GM19468 (cell line): Measurements from ENCODE around the gene EIF2S2.

Experiments used
- ATAC-seq: cut with Tn5 transposase; IDR thresholded peaks from one replicate; pipeline ENCODE4 v1.9.1; 2021; ENCODE audit warnings: mild to moderate bottlenecking, moderate library complexity, moderate number of reproducible peaks; ENCODE audit not compliant: unreplicated experiment; ENCODE audit errors: extremely low read depth

The EIF2S2 gene

GRCh38 chr20:34123309-34123708, 11.3 kb upstream of the EIF2S2 start:
- ATAC-seq = no peak

DNA sequence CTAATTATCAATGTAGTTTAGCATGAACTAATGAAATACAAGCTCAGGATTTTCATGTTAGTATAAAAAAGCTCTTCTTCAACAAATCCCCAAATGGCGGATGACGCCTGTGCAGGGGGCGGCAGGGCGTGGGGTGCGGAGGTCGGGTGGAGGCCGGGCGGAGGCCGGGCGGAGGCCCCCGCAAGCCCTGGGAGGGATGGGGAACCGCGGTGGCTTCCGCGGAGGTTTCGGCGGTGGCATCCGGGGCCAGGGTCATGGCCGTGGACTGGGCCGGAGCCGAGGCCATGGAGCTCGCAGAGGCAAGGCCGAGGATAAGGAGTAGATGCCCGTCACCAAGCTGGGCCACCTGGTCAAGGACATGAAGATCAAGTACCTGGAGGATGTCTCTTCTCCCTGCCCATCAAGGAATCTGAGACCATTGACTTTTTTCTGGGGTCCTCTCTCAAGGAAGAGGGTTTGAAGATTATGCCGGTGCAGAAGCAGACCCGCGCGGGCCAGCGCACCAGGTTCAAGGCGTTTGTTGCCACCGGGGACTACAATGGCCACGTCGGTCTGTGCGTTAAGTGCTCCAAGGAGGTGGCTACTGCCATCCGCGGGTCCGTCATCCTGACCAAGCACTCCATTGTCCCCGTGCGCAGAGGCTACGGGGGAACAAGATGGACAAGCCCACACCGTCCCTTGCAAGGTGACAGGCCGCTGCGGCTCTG, 10.4 kb upstream of the EIF2S2 start:
- ATAC-seq = no peak

DNA sequence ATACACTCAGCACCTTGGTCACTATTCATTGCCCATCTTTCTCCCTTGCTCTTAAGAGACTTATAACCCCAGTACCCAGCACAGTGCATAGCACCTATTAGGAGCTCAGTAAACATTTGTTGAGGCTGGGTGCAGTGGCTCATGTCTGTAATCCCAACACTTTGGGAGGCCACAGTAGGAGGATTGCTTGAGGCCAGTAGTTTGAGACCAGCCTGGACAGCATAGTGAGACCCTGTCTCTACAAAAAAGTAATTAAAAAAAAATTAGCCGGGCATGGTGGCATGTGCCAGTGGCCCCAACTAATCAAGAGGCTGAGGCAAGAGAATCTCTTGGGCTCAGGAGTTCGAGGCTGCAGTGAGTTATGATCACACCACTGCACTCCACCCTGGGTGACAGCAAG, 8.2 kb upstream of the EIF2S2 start:
- ATAC-seq = no peak

GRCh38 chr20:34115232-34115631, 3.2 kb upstream of the EIF2S2 start:
- ATAC-seq = no peak

GRCh38 chr20:34114809-34115208, 2.8 kb upstream of the EIF2S2 start:
- no peak for ATAC-seq

DNA sequence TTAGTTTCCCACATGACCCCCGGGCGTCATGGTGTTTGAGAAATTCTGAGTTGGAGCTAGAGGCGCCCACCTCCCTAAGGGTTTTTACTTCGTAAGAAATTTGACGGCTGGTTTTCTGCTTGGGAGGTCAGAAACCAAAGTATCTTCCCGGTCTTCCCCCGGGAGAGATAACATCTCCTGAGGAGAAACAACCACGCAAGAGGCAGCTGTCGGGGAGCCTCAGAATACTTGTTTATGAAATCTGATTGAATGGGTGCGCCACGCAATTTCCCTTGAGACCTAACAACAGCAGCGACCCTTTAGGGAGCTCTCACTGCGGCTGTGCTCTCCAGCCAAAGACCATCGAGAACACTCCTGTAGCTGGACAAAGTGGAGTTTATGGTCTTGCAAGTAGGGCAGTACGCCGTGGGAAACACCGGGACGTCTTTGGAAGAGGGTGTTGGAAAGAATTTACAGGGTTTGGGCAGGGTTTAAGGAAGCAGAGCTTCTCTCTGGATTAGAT, 608 bp upstream of the EIF2S2 start:
- ATAC-seq = no peak

DNA sequence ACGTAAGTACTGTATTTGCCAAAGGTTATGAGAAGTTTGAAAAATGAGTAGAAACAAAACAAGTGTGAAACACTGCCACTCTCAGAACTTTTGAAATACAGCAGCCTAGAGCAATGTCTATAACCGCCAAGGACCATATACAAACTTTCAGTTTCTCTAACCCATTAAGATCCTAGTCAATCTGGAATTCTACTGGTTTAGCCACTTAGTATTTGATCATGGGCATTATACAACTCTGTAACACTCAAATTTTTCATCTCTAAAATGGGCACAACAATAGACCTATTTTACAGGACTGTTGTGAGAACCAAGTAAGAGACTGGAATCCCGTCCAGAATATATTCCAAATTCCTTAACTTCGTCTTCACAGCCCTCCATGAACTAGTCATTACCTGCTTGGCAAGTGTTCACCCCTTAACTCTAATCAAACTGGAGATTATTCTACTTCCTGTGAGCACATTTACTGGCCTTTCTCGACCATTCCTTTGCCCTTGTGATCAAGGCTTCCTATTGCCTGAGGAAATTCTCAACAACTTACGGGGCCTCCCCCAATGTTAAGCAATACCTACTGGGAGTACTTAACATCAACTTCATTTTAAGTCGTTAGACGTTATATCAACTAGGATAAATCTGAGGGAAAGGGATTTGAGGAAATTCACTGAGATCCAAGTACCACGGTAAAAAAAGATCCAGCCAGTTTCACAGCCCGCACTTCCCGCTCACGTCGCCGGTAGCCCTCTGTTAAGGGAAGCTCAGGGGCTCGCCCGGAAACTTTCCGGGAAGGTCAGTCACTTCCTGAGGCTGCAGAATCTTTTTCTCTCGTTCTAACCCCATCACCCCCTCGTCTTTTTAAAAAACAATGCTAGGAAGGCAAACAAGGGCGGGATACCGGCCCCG, 1.1 kb downstream of the EIF2S2 start:
- ATAC-seq = no peak

DNA sequence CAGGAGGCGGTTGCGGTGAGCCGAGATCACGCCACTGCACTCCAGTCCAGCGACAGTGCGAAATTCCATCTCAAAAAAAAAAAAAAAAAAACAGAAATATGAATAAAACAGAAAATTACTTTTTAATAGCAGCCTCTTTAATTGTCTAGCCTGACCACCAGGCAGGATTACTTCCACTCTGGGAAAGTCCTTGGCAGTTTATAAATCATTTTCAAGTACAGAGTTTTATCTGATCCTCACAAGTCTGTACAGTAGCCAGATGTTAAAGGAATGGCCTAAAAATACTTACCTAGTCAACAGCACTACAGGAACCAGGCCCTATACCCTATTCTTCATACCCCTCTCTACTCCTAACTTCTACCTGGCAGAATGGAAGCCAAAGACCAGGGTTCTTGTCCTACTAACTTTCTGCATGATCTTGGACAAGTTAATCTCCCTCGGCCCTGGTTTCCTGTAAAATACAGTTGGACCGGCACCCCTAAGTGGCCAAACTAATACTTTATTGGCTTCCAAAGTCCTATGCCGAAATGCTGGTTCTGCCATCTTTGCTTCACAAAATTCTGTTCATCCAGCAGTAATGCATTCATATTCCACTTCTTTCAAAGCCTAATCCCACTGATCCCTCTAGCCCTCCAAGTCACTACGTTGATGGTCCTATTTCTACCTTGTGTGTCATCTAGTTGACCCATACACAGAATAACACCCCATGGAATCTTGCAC, 1.9 kb downstream of the EIF2S2 start:
- ATAC-seq = no peak

DNA sequence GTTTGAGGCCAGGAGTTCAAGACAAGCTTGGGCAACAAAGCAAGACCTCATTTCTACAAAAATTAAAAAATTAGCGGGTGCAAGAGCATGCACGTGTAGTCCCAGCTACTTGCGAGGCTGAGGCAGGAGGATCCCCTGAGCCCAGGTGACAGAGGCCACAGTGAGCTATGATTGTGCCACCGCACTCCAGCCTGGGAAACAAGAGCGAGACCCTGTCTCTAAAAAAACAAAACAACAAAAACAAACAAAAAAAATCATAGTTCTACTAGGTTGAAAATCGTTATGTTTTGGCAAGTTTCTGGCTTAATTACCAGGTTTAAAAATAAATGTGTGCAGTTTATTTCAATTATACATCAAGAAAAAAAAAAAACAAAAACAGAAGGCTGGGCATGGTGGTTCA, 2.6 kb downstream of the EIF2S2 start:
- no peak for ATAC-seq

GRCh38 chr20:34108616-34109174, 3.3 kb downstream of the EIF2S2 start:
- no peak for ATAC-seq

- no peak for ATAC-seq
Measured at GRCh38 chr20:34105978-34106675, 5.9 kb downstream of the EIF2S2 start.

DNA sequence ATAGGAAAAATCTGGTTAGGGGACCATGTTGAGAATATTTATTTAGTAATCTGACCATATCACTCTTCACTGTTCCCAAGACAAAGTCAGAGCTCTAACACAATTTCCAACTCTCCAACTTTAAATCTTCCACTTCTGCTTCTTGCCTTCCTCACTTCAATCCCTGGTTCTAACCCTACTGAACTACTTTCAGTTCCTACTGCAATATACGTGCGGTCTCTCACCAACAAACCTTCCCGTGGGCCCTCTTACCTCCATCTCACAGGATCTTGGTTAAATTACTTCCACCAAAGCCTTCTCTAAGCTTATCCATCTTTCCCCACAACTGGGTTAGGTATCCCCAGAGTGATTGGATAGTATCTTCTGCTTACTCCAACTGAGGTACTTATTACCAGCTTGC, 8.0 kb downstream of the EIF2S2 start:
- ATAC-seq = no peak

- ATAC-seq = no peak
Measured at GRCh38 chr20:34102342-34102741, 9.7 kb downstream of the EIF2S2 start.

- no peak for ATAC-seq
Measured at GRCh38 chr20:34100576-34100975, 11.5 kb downstream of the EIF2S2 start.

GRCh38 chr20:34099675-34100074, 12.4 kb downstream of the EIF2S2 start:
- ATAC-seq = no peak

DNA sequence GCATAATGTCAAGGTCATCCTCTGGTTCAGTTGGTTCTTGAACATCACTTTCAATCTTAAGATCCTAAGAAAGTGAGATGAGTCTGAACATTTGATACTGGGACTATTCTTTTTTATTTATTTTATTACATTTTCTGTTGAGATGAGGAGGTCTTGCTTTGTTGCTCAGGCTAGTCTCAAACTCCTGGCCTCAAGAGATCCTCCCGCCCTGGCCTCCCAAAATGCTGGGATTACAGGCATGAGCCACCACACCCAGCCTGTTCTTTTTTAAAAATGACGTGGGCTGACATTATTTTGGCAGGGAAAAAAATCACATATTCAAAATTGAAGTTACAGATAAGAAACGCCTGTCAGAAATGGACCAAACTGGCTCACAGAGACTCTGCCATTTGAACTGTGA, 13.5 kb downstream of the EIF2S2 start:
- ATAC-seq = no peak

DNA sequence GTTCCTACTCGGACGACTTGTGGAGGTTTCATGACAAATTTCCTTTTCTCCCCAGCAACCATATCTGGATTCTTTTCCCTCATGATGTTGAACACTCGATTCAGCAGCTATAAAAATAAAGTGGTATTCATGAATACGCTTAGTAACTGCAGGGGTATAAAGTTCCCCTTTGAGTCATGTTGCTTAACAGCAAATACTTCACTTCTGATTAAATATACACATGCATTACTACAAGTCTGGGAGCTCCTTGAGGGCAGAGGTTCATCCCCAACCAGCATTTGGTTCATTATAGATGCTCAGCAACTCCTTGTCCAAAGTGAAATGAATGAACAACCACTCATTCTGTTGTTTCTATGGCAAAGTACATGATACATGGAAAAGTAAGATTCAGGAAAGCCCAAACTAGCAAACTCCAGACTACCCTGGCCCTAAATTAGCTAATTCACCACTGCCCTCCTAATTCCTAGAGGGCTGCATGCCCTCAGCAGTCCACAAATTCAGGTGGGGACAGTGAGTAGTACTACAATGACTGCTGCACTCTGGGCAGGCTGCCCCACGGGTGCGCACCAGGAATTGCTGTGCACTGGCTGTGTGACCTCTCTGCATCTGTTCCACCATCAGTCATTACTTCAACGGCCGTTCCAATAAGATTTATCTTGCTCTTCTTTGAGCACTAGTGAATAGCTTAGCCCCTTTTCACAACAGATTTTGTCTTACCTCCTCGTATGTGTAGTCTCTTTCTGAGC, 15.2 kb downstream of the EIF2S2 start:
- ATAC-seq = no peak

DNA sequence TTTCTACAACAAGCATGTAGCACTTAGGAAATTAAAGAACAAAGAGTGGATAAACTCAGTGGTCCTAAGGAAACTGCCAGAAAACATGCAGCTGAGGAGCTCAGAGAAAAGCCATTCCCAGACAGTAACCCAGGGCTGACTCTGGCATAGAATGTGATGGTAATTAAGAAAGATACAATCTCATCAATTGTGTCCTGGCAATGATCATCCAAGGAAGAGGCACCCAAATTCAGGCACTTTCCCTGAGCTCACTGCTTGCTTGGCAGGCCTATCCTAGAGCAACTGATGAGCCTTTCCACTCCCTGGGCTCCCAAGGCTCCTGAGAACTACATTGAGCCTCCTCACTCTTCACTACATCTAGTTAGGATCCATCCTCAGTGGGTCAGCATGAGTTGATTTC, 16.2 kb downstream of the EIF2S2 start:
- ATAC-seq = no peak

GRCh38 chr20:34093895-34094294, 18.1 kb downstream of the EIF2S2 start:
- ATAC-seq = no peak
